GM12878 (cell line): ENCODE data around the gene PGAP6. TPM values are rescaled to one million over a fixed set of nuclear protein-coding genes. Genes with fewer than 3 reads are reported as not detected.

Source experiments
- CHD1 ChIP-seq: IDR thresholded peaks from 2 replicates; pipeline ENCODE4 v1.6.1; 2012; ENCODE audit warnings: low read depth, low read length, improper control_type of control experiment
- CREM ChIP-seq: IDR thresholded peaks from 2 replicates; pipeline ENCODE4 v1.6.1; 2014; ENCODE audit warnings: antibody characterized with exemption, low read depth
- NFYB ChIP-seq: IDR thresholded peaks from 2 replicates; pipeline ENCODE4 v1.6.1; 2011; ENCODE audit warnings: low read depth, mild to moderate bottlenecking, low read length, improper control_type of control experiment, moderate library complexity; ENCODE audit not compliant: insufficient read depth
- NR2C2 ChIP-seq: IDR thresholded peaks from 2 replicates; pipeline ENCODE4 v1.6.1; 2011; ENCODE audit warnings: borderline replicate concordance, low read depth; ENCODE audit not compliant: control insufficient read depth, insufficient read length
- POLR2AphosphoS2 ChIP-seq: IDR thresholded peaks from 2 replicates; pipeline ENCODE4 v1.6.1; 2011; ENCODE audit warnings: low read depth, mild to moderate bottlenecking, low read length, improper control_type of control experiment, moderate library complexity
- POU2F2 ChIP-seq: IDR thresholded peaks from 3 replicates; pipeline ENCODE4 v1.6.1; 2011; ENCODE audit warnings: low read depth, mild to moderate bottlenecking, low read length, borderline replicate concordance
- SMAD1 ChIP-seq: fragments of 450-650 bp; IDR thresholded peaks from 2 replicates; pipeline ENCODE4 v1.6.1; 2018; ENCODE audit warnings: mild to moderate bottlenecking, low read depth; ENCODE audit not compliant: partially characterized antibody
- SP1 ChIP-seq: IDR thresholded peaks from one replicate; pipeline ENCODE4 v1.6.1; 2011; ENCODE audit warnings: low read depth, low read length
- TAF1 ChIP-seq: IDR thresholded peaks from 2 replicates; pipeline ENCODE4 v1.6.1; 2011; ENCODE audit warnings: mild to moderate bottlenecking, low read depth, low read length, borderline replicate concordance
- TARDBP ChIP-seq: IDR thresholded peaks from 2 replicates; pipeline ENCODE4 v1.6.1; 2016; ENCODE audit warnings: borderline replicate concordance
- TCF7 ChIP-seq: IDR thresholded peaks from 2 replicates; pipeline ENCODE4 v1.6.1; 2014; ENCODE audit warnings: antibody characterized with exemption, borderline replicate concordance
- WRNIP1 ChIP-seq: IDR thresholded peaks from 2 replicates; pipeline ENCODE4 v1.6.1; 2011; ENCODE audit warnings: low read depth, low read length, improper control_type of control experiment, borderline replicate concordance
- ZNF24 ChIP-seq: fragments of 450-650 bp; IDR thresholded peaks from 2 replicates; pipeline ENCODE4 v1.6.1; 2017; ENCODE audit warnings: antibody characterized with exemption, mild to moderate bottlenecking
- polyA plus RNA-seq, 11 experiments: library from polyadenylated mRNA; depleted of rRNA in 4 of 11; unstranded in 6 of 11; stranded (reverse) in 5 of 11; fragments of >200 nt; fragmentation: Nextera tagmentation in 4 of 11; fragmentation: Illumina TruSeq in 1 of 11; extraction: Ambion mirVana in 4 of 11; extraction: Trizol in 1 of 11; gene quantifications; 1 replicate in 1 of 11; 2 replicates in 10 of 11; pipeline versions ENCODE4 v1.2.1 to v1.2.3, GENCODE V29; 2011 to 2016; ENCODE audit warnings: inconsistent platforms in 2 of 11, missing spikeins in 2 of 11, low read depth in 1 of 11
- total RNA-seq, 4 experiments: library from RNA; depleted of rRNA in 3 of 4; stranded (reverse); fragments of >200 nt in 3 of 4; fragmentation: Illumina TruSeq in 1 of 4; extraction: Trizol in 1 of 4; gene quantifications; 2 replicates each; pipeline versions ENCODE4 v1.2.1 to v1.2.3, GENCODE V29; 2013 to 2021
- TF ChIP-seq, protein P1 (sequence below): fragments of 450-650 bp; IDR thresholded peaks from 2 replicates; pipeline ENCODE4 v1.6.1; 2016; ENCODE audit warnings: mild to moderate bottlenecking
- TF ChIP-seq, protein P2 (sequence below): fragments of 450-650 bp; IDR thresholded peaks from 2 replicates; pipeline ENCODE4 v1.6.1; 2017; ENCODE audit warnings: low read depth, mild to moderate bottlenecking, moderate library complexity
- TF ChIP-seq, protein P3 (sequence below): fragments of 450-650 bp; IDR thresholded peaks from 2 replicates; pipeline ENCODE4 v1.6.1; 2017; ENCODE audit warnings: borderline replicate concordance
- TF ChIP-seq, protein P4 (sequence below): fragments of 450-650 bp; formaldehyde crosslinking; IDR thresholded peaks from 2 replicates; pipeline ENCODE4 v1.4.0; 2022; ENCODE audit warnings: mild to moderate bottlenecking, moderate library complexity
- TF ChIP-seq, protein P5 (sequence below): IDR thresholded peaks from 2 replicates; pipeline ENCODE4 v1.6.1; 2012; ENCODE audit warnings: low read depth, low read length, improper control_type of control experiment
- TF ChIP-seq, protein P6 (sequence below): fragments of 450-650 bp; conservative IDR thresholded peaks from 2 replicates; pipeline ENCODE4 v1.6.1; 2017; ENCODE audit warnings: mild to moderate bottlenecking, moderate library complexity

Gene PGAP6
- total and polyA plus RNA-seq, 10 of the 15 experiments (the other 5 are each of a cell fraction or from before 2014, with no cell fraction given) = 0.76 to 48.8 (median 18.4) TPM

DNA sequence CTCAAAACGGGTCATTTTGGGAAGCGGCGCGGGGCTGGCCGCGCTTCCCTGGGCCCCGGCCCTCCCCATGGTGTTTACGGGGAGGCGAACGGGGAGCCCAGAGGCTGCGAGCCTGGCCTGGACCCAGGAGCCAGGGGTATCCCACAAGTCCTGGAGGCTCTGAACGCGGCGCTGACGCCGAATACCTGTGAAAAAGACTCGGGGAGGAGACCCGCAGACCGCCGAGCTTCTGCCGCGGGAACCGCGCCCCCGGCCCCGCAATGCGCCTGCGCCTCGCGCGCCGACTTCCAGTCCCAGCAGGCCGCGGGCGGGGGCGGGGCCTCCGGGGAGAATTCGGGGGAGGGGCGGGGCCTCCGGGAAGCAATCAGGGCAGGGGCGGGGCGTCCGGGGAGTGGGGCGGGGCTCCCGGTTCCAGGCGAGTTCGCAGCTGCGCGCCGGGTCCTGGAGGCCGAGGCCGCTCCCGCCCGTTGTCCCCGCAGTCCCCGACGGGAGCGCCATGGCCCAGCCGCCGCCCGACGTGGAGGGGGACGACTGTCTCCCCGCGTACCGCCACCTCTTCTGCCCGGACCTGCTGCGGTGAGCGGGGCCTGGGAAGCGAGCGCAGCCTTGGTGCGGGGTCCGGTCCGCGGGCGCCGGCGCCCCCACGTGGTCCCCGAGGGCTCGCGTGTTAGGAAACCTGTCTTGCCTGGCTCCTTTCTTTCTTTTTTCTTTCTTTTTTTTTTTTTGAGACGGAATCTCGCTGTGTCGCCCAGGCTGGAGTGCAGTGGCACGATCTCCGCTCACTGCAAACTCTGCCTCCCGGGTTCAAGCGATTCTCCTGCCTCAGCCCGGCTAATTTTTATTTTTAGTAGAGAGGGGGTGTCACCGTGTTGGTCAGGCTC is 19.9 kb upstream of the PGAP6 start, which contains the start of gene DECR2 (continued):
- TF ChIP-seq, protein P1, sequence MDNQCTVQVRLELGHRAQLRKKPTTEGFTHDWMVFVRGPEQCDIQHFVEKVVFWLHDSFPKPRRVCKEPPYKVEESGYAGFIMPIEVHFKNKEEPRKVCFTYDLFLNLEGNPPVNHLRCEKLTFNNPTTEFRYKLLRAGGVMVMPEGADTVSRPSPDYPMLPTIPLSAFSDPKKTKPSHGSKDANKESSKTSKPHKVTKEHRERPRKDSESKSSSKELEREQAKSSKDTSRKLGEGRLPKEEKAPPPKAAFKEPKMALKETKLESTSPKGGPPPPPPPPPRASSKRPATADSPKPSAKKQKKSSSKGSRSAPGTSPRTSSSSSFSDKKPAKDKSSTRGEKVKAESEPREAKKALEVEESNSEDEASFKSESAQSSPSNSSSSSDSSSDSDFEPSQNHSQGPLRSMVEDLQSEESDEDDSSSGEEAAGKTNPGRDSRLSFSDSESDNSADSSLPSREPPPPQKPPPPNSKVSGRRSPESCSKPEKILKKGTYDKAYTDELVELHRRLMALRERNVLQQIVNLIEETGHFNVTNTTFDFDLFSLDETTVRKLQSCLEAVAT = 0 out of 2 replicates have a peak, but pooled peaks have one; percentile 39
- TF ChIP-seq TARDBP = no peak; the same call in 1 of the 2 replicates
- TF ChIP-seq, protein P2, sequence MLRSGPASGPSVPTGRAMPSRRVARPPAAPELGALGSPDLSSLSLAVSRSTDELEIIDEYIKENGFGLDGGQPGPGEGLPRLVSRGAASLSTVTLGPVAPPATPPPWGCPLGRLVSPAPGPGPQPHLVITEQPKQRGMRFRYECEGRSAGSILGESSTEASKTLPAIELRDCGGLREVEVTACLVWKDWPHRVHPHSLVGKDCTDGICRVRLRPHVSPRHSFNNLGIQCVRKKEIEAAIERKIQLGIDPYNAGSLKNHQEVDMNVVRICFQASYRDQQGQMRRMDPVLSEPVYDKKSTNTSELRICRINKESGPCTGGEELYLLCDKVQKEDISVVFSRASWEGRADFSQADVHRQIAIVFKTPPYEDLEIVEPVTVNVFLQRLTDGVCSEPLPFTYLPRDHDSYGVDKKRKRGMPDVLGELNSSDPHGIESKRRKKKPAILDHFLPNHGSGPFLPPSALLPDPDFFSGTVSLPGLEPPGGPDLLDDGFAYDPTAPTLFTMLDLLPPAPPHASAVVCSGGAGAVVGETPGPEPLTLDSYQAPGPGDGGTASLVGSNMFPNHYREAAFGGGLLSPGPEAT = 0 out of 2 replicates have a peak, but pooled peaks have one; percentile 8
- TF ChIP-seq WRNIP1 = no peak
- TF ChIP-seq POU2F2 = peak; percentile 53; the same call in 1 of the 3 replicates
- TF ChIP-seq SP1 = no peak
- no peak for TF ChIP-seq TCF7
- TF ChIP-seq NFYB = no peak
- no peak for TF ChIP-seq ZNF24
- TF ChIP-seq CHD1 = no peak
- TF ChIP-seq SMAD1 = no peak
- TF ChIP-seq CREM = no peak
- TF ChIP-seq NR2C2 = no peak
- TF ChIP-seq, protein P3, sequence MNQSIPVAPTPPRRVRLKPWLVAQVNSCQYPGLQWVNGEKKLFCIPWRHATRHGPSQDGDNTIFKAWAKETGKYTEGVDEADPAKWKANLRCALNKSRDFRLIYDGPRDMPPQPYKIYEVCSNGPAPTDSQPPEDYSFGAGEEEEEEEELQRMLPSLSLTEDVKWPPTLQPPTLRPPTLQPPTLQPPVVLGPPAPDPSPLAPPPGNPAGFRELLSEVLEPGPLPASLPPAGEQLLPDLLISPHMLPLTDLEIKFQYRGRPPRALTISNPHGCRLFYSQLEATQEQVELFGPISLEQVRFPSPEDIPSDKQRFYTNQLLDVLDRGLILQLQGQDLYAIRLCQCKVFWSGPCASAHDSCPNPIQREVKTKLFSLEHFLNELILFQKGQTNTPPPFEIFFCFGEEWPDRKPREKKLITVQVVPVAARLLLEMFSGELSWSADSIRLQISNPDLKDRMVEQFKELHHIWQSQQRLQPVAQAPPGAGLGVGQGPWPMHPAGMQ = no peak
- TF ChIP-seq, protein P4, sequence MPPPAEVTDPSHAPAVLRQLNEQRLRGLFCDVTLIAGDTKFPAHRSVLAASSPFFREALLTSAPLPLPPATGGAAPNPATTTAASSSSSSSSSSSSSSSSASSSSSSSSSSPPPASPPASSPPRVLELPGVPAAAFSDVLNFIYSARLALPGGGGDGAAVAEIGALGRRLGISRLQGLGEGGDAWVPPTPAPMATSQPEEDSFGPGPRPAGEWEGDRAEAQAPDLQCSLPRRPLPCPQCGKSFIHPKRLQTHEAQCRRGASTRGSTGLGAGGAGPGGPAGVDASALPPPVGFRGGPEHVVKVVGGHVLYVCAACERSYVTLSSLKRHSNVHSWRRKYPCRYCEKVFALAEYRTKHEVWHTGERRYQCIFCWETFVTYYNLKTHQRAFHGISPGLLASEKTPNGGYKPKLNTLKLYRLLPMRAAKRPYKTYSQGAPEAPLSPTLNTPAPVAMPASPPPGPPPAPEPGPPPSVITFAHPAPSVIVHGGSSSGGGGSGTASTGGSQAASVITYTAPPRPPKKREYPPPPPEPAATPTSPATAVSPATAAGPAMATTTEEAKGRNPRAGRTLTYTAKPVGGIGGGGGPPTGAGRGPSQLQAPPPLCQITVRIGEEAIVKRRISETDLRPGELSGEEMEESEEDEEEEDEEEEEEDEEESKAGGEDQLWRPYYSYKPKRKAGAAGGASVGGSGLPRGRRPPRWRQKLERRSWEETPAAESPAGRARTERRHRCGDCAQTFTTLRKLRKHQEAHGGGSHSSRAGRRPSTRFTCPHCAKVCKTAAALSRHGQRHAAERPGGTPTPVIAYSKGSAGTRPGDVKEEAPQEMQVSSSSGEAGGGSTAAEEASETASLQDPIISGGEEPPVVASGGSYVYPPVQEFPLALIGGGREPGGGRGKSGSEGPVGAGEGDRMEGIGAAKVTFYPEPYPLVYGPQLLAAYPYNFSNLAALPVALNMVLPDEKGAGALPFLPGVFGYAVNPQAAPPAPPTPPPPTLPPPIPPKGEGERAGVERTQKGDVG (CRISPR knock-in tag) = no peak
- TF ChIP-seq POLR2AphosphoS2 = peak; percentile 87
- no peak; the same call in 1 of the 2 replicates for TF ChIP-seq TAF1
- TF ChIP-seq, protein P5, sequence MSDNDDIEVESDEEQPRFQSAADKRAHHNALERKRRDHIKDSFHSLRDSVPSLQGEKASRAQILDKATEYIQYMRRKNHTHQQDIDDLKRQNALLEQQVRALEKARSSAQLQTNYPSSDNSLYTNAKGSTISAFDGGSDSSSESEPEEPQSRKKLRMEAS = peak; percentile 79
- TF ChIP-seq, protein P6, sequence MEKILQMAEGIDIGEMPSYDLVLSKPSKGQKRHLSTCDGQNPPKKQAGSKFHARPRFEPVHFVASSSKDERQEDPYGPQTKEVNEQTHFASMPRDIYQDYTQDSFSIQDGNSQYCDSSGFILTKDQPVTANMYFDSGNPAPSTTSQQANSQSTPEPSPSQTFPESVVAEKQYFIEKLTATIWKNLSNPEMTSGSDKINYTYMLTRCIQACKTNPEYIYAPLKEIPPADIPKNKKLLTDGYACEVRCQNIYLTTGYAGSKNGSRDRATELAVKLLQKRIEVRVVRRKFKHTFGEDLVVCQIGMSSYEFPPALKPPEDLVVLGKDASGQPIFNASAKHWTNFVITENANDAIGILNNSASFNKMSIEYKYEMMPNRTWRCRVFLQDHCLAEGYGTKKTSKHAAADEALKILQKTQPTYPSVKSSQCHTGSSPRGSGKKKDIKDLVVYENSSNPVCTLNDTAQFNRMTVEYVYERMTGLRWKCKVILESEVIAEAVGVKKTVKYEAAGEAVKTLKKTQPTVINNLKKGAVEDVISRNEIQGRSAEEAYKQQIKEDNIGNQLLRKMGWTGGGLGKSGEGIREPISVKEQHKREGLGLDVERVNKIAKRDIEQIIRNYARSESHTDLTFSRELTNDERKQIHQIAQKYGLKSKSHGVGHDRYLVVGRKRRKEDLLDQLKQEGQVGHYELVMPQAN = peak; percentile 71
